Measurements from ENCODE around the gene CCDC78.
A peak's percentile ranks its signal among the peaks of the same experiment; 100 is the strongest.
"Not testable (repeated sequence)": the region's sequence is repeated elsewhere in the genome, so short reads cannot be mapped to it uniquely, and the experiment has no call there.

Gene CCDC78

GRCh38 chr16:692356-693108 lies 33.7 kb downstream of the CCDC78 start:
- Mint-ChIP-seq H3K27ac (no peak overlapping the region), H3K4me1 (peaks cover 49% of the 10 kb centered on the region), H3K9me3 (peaks cover 5% of the 10 kb centered on the region), H3K36me3 (no peaks in the 10 kb centered on the region), H3K27me3 (peaks cover 31% of the 10 kb centered on the region), H3K4me3 (no peak overlapping the region)
- ATAC-seq = no peak

DNA sequence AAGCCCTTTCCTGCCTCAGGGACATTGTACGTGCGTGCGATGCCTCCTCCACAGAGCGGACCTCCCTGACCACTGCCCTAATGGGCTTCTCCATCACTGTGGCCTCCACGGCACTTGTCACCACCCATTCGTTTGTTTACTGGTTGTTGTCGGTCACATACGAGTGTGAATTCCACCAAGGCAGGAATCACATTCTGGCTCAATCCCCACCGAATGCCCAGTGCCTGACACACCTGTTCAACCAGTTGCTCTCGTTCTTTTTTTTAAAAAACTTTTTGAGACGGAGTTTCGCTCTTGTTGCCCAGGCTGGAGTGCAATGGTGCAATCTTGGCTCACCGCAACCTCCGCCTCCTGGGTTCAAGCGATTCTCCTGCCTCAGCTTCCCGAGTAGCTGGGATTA lies 35.0 kb downstream of the CCDC78 start:
- H3K36me3 Mint-ChIP-seq = not testable (repeated sequence)

GRCh38 chr16:689175-689897 lies 36.9 kb downstream of the CCDC78 start:
- H3K4me3 Mint-ChIP-seq = peak overlapping the region; percentile 89

More for the DNA sequence above, 35.0 kb downstream of the CCDC78 start:
- peaks cover 48% of the 10 kb centered on the region for H3K4me1 Mint-ChIP-seq
- ATAC-seq, H3K9me3 Mint-ChIP-seq: not testable (repeated sequence)
- H3K27ac Mint-ChIP-seq = peak overlapping the region; percentile 90
- H3K27me3 Mint-ChIP-seq = peaks cover 20% of the 10 kb centered on the region
- peak overlapping the region; percentile 64 for H3K4me3 Mint-ChIP-seq

GRCh38 chr16:687499-687898 lies 38.7 kb downstream of the CCDC78 start:
- ATAC-seq = no peak
- Mint-ChIP-seq H3K27ac (no peak overlapping the region), H3K36me3 (peaks cover 14% of the 10 kb centered on the region), H3K9me3 (peaks cover 5% of the 10 kb centered on the region), H3K4me1 (peaks cover 48% of the 10 kb centered on the region), H3K4me3 (no peak overlapping the region), H3K27me3 (no peaks in the 10 kb centered on the region)

More at GRCh38 chr16:689175-689897, 36.9 kb downstream of the CCDC78 start:
- Mint-ChIP-seq H3K27me3 (peaks cover 11% of the 10 kb centered on the region), H3K27ac (peak overlapping the region; percentile 90), H3K9me3 (peaks cover 5% of the 10 kb centered on the region), H3K4me1 (peaks cover 43% of the 10 kb centered on the region), H3K36me3 (peaks cover 7% of the 10 kb centered on the region)
- ATAC-seq = no peak

GRCh38 chr16:686459-687260 lies 39.6 kb downstream of the CCDC78 start:
- H3K4me1 Mint-ChIP-seq = peaks cover 55% of the 10 kb centered on the region
- H3K9me3 Mint-ChIP-seq = peaks cover 5% of the 10 kb centered on the region
- ATAC-seq = no peak
- no peak overlapping the region for H3K4me3 Mint-ChIP-seq
- H3K27ac Mint-ChIP-seq = no peak overlapping the region
- peaks cover 22% of the 10 kb centered on the region for H3K36me3 Mint-ChIP-seq
- no peaks in the 10 kb centered on the region for H3K27me3 Mint-ChIP-seq

- H3K4me3 Mint-ChIP-seq = peak overlapping the region; percentile 39
Observed at GRCh38 chr16:685967-686366, 40.3 kb downstream of the CCDC78 start.

DNA sequence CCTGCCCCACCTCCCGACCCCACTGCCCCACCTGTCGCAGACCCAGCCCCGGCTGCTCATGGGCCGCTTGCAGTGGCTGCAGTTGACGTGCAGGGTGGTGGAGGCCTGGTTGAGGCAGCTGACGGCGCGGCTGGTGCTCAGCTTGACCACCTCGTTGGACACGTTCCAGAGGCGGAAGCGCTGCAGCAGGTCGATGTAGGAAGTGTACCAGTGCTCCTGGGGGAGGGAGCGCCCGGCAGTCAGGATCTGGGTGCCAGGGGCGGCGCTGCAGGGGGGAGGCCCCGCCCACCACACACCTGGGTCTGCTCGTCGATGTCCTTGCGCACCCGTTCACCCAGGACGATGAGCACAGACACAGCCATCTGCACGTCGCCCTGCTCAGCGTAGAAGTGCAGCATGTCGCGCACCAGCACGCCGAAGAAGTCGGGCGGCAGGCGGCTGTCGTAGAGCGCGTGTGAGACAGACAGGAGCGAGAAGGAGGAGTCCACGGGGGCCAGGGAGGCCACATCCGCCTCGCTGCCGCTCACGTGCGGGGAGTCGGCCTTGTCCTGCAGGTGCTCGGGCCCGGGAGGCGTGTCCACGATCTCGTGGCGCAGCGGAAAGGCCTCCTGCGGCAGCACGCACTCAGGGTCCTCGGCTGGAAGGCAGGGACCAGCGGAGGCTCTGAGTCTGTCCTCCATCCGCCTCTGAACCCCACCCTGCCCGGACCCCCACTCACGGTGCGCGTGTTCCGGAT lies 41.1 kb downstream of the CCDC78 start:
- H3K4me3 Mint-ChIP-seq = no peak overlapping the region
- H3K36me3 Mint-ChIP-seq = peaks cover 25% of the 10 kb centered on the region
- no peaks in the 10 kb centered on the region for H3K9me3 Mint-ChIP-seq
- H3K27me3 Mint-ChIP-seq = no peaks in the 10 kb centered on the region
- no peak for ATAC-seq
- H3K27ac Mint-ChIP-seq = peak overlapping the region; percentile 81
- peaks cover 51% of the 10 kb centered on the region for H3K4me1 Mint-ChIP-seq

More at GRCh38 chr16:685967-686366, 40.3 kb downstream of the CCDC78 start:
- Mint-ChIP-seq H3K4me1 (peaks cover 58% of the 10 kb centered on the region), H3K9me3 (peaks cover 2% of the 10 kb centered on the region), H3K27me3 (no peaks in the 10 kb centered on the region), H3K27ac (no peak overlapping the region), H3K36me3 (peaks cover 25% of the 10 kb centered on the region)
- no peak for ATAC-seq

DNA sequence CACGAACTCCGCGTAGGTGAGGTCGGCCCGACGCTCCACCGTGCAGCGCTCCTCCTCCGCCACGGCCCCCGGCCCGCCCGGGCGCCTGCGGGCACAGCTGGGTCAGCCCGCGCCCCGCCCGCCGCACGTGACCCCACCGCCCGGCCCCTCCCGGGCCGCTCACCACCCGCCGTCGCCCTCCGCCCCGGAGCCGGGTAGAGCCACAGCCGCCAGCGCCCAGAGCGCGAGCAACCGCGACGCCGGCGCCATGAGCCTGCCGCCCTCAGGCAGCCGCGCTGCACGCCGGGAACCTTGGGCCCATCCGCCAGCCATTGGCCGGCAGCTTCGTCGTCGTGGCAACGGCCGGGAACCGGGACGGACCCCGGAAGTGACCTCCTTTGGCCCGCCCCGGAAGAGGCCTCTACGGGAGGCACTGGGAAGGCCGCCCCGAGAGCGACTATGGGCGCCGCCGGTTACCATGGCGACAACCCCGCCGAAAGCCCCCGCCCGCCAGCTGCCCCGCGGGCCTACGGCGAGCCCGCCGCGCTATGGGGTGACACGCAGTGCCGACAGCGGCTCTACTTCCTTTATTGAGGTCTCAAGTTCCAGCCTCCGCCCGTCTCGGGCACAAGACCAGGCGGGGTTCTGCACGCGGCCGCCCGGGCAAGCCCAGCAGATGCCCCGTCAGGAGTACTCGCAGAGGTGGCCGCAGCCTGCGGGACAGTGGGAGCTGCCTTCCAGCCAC lies 42.0 kb downstream of the CCDC78 start, which contains the start of gene JMJD8:
JMJD8 (minus strand) TSS at position 264 of the 724 bp plus-strand sequence; CDS start at position 249, 15 bp downstream.
- Mint-ChIP-seq H3K4me1 (peaks cover 52% of the 10 kb centered on the region), H3K27me3 (no peaks in the 10 kb centered on the region), H3K27ac (peak within 1 kb of the TSS; percentile 81), H3K4me3 (peak within 1 kb of the TSS; percentile 85), H3K9me3 (no peaks in the 10 kb centered on the region), H3K36me3 (peaks cover 25% of the 10 kb centered on the region)
- peak; percentile 86 for ATAC-seq

GRCh38 chr16:683396-684070 lies 42.7 kb downstream of the CCDC78 start:
- Mint-ChIP-seq H3K36me3 (peaks cover 25% of the 10 kb centered on the region), H3K27me3 (no peaks in the 10 kb centered on the region), H3K4me1 (peaks cover 51% of the 10 kb centered on the region), H3K27ac (peak overlapping the region; percentile 81), H3K9me3 (no peaks in the 10 kb centered on the region), H3K4me3 (peak overlapping the region; percentile 84)
- ATAC-seq = no peak

GRCh38 chr16:682493-683395 lies 43.5 kb downstream of the CCDC78 start:
- H3K4me3 Mint-ChIP-seq = peak overlapping the region; percentile 84
- H3K27me3 Mint-ChIP-seq = no peaks in the 10 kb centered on the region
- peaks cover 25% of the 10 kb centered on the region for H3K36me3 Mint-ChIP-seq
- H3K9me3 Mint-ChIP-seq = no peaks in the 10 kb centered on the region
- no peak for ATAC-seq
- H3K27ac Mint-ChIP-seq = peak overlapping the region; percentile 81
- H3K4me1 Mint-ChIP-seq = peaks cover 56% of the 10 kb centered on the region

- no peaks in the 10 kb centered on the region for H3K27me3 Mint-ChIP-seq
- peaks cover 25% of the 10 kb centered on the region for H3K36me3 Mint-ChIP-seq
- H3K9me3 Mint-ChIP-seq = no peaks in the 10 kb centered on the region
- H3K4me3 Mint-ChIP-seq = peak overlapping the region; percentile 84
- ATAC-seq = no peak
- peaks cover 56% of the 10 kb centered on the region for H3K4me1 Mint-ChIP-seq
- no peak overlapping the region for H3K27ac Mint-ChIP-seq
Observed at GRCh38 chr16:681746-682427, 44.4 kb downstream of the CCDC78 start.

DNA sequence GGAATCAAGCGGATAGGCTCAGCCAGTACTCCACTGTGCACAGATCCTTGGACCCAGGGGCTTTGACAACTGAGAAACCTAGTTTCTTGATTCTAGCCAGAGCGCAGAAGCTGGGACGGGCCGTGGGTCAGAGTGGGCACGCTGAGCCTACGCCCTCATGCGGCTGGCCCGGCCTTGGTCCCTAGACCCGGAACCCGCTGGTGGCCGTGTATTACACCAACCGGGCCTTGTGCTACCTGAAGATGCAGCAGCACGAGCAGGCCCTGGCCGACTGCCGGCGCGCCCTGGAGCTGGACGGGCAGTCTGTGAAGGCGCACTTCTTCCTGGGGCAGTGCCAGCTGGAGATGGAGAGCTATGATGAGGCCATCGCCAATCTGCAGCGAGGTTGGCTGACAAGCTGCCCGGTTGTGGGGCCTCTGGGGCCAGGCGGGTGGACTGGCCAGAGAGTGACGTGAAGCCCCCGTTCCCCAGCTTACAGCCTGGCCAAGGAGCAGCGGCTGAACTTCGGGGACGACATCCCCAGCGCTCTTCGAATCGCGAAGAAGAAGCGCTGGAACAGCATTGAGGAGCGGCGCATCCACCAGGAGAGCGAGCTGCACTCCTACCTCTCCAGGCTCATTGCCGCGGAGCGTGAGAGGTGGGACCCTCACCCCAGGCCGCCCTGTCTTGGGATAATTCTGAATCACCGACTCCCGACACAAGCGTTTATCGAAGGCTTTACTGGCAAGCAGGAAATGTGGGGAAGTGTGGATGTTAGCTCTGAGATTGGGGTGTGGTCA lies 45.1 kb downstream of the CCDC78 start:
- Mint-ChIP-seq H3K27me3 (no peaks in the 10 kb centered on the region), H3K4me3 (peak overlapping the region; percentile 84), H3K4me1 (peaks cover 56% of the 10 kb centered on the region), H3K36me3 (peaks cover 21% of the 10 kb centered on the region), H3K9me3 (no peaks in the 10 kb centered on the region), H3K27ac (peak overlapping the region; percentile 67)
- ATAC-seq = no peak

Data from stimulated activated memory B cell treated with anti-CD40 and anti-IgM and Interleukin-4, amounts not matched to agents 10 μg/mL and 1 μg/mL and 100 μg/mL, for 72 hours (primary cell).